Activated T-cell treated with anti-CD3 and anti-CD28 coated beads, Interleukin-2, amount 50 U/mL, for 48 hours (primary cell): ENCODE measurements around the gene DNMT3A.
"Not testable (repeated sequence)": the region's sequence is repeated elsewhere in the genome, so short reads cannot be mapped to it uniquely, and the experiment has no call there.

Experiments used
- DNase-seq, 2 experiments: peaks; one replicate each; pipeline ENCODE4 v3.0.0-alpha.2; 2020

The DNMT3A gene

DNA sequence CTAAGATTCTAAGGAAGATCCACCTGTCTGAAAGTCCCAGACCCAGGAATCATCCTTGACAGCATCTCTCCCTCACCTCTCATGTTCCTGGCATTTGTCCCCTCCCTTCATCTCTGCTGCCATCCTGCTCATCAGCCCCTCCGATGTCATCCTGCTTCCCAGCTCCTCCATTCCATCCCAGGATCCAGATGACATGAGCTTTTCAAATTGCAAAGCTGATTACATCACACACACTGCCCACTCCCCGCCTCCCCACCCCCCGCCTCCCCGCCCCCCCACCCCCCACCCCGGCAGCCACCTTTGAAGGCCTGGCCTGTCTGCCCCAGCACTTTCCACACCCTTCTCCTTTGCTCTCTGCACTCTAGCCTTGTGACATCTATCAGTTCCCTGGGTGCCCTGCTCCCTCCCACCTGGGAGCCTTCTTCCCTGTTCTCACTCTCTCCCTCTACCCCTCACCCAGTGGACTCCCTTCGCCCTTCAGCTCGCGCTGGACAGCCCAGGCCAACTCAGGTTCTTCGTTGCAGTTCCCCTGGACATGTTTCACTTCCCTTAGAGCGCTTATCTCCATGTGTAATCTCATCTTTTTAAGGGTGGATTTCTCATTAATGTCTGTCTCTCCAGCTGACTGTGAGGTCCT, 61.6 kb downstream of the DNMT3A start:
- DNase-seq: no peak

- peak; percentile 40 to 44 for DNase-seq
Observed at GRCh38 chr2:25279091-25279651, 62.6 kb downstream of the DNMT3A start.

DNA sequence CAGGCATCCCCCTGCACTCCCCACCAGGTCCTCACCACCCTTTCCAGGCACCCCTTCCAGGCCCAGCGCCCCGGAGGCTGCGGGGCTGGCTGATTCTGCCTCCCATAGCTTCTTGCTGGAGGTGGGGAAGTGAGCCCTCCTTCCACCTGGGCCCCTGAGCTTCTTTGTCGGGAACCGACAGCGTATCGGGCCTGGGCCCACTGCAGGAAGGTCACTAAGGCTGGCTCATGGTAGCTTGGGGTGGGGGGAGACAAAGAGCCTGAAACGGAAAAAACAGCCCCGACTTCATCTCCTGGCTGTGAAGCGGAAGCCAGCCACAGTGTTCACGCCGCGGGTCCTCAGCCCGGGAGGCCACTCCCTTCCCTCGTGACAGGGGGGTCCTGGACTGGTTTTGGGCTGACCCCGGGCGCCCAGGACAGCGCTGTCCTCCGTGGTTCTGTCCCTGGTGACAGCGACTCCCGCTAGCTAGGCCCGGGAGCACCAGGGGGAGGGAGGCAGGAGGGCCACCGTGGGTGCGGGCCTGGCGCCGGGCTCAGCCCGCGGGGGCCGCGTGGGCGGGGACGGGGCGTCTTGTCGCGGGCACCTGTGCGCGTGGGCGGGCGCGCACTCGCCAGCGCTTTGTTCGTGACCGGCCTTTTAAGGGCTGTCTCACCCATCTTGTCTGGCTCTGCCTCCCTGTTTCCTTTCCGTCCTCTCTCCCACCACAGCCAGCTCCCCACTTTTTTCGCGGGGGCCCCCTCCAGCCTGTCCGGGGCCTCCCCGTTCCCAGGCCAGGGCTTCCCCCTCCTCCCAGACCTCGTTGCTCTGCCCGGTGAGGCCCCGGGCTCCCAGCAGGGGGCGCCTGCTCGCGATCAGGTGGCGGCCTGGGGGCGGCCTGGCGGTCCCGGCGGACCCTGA, 64.9 kb downstream of the DNMT3A start:
- peak; percentile 89 to 91 for DNase-seq

GRCh38 chr2:25275575-25275965, 66.2 kb downstream of the DNMT3A start:
- peak; percentile 58 to 67 for DNase-seq

DNA sequence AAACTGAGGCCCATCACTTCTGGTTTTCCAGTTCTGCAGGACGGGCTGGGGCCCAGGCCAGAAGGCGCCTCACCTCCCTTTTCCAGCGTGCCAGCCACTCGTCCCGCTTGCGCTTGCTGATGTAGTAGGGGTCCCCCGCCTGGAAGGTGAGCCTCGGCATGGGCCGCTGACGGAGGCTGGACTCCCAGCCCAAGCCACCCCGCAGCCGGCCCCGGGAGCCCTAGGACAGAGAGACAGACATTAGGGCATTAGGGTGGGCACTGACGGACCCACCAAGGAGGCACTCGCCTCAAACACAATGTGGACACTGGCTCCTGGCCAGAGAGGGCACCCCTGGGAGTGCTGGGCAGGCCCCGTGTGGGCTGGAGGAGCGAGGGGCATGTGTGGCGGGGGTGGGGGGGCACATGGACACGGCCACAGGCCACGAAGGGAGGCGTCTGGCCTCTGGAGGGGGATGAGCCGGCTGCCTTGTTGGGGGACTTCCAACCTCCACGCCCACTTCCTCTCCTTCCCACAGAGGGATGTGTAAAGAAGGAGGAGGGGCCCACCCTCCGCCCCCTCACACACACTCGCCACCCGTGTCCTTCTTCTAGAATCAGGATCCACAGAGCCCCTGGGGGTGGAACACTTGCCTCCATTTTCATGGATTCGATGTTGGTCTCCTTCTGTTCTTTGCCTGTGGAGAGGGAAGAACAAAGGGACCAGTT, 66.7 kb downstream of the DNMT3A start:
- peak in 1 of 2 experiments; percentile 28 for DNase-seq

DNA sequence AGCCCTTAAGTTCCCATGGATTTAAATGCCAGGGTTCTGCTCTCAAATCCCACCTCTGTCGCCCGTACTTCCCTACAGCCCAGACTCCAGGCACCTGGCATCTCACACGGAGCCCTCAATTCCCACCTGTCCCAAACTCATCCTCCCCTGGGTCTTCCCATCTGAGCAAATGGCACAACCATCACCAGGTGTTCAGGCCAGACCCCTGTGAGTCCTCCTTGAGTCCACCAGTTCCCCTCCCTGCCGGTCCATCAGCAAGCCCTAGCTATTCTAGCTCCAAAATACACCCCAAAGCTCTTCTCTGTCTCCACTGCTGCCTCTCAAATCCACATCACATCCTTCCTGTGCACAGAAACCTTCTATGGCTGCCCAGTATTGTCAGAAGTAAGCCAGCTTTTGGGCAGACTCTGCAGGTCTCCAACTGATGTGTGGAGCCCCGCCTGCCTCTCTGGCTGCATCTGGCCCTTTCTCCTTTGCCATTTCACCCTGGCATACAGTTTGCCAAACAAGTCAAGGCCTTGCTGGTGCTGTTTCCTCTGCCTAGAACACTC, 67.7 kb downstream of the DNMT3A start:
- DNase-seq: peak; percentile 41 to 42

DNA sequence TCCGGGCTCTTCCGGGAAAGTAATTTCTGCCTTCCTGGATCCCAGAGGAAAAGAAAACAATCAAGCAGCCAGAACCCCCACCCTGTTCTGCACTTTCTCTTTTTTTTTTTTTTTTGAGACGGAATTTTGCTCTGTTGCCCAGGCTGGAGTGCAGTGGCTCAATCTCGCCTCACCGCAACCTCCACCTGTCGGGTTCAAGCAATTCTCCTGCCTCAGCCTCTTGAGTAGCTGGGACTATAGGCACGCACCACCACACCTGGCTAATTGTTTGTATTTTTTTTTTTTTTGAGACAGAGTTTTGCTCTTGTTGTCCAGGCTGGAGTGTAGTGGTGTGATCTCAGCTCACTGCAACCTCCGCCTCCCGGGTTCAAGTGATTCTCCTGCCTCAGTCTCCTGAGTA, 69.0 kb downstream of the DNMT3A start:
- DNase-seq: not testable (repeated sequence)

GRCh38 chr2:25270061-25270460, 71.7 kb downstream of the DNMT3A start:
- DNase-seq: no peak

GRCh38 chr2:25269233-25269632, 72.5 kb downstream of the DNMT3A start:
- DNase-seq: no peak

- DNase-seq: no peak
Observed at GRCh38 chr2:25268139-25268538, 73.6 kb downstream of the DNMT3A start.

DNA sequence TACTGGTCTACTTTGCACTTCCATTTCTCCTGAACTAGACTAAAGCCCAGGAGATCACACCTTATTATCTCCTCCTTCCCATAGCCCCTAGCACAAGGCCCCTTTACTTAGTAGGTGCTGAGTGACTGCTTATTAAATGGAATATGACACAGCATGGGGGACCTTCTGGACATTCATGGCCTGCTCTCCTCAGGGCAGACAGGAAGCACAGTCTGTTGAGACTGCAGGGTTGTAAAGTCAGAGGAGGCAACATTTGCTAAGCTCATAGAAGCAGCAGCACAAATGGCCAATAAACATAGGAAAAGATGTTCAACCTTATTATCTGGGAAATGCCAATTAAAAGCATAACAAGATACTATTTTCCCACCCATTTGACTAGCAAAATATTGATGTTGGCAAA, 75.3 kb downstream of the DNMT3A start:
- DNase-seq: no peak

DNA sequence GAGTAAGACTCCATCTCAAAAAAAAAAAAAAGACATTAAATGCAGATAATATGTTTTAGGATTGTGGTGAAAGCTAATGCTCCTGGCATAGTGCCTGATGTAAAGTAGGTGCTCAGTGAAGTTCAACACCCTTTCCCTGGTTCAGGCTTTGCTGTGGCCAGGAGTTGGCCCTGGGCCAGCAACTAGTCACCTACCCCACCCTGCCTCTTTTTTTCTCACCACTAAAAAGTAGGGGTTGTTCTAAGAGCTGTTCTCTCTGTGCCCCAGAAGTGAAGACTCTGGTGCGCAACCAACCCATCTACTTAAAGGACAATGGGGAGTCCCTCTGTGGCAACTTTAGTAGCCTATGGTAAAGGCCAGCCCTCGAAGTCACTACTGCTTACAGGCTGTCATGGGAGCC, 75.9 kb downstream of the DNMT3A start:
- DNase-seq: no peak

DNA sequence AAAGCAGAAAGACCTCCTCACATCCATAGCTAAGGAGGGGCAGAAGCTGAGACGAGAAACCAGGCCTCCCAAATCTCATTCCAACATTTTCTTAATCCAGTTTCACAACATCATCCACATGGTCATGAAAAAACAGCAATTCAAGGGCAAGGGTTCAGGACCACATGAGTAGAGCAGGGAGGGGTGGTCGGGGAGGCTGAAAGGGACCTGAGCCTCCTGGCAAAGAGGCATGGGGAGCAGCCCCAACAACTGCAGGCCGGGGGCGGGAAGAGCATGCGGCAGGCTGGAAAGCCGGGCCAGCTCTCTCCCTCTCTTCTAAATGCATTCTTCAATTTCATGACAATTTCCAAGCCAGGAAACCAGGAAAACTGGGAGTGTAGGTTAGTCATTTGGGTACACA, 76.7 kb downstream of the DNMT3A start:
- no peak for DNase-seq

- DNase-seq: no peak
Observed at GRCh38 chr2:25262288-25262687, 79.4 kb downstream of the DNMT3A start.

DNA sequence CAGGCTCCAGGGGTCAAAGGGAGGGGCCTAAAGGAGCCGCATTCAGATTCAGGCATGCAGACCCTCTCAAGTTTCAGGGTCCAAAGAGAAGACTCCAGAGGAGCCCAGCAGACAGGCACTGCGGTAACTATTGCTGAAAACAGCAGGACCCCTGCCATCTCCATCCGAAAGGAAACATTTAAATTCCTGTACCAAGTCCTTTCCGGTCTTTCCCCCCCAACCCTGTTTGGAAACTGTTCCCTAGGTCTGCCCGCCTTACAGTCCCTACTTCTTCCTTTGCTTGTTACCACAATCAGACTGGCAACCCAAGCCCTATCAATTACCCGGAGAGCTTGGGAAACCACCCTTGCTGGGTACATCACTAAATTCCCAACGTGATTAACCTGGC, 82.0 kb downstream of the DNMT3A start:
- no peak for DNase-seq

DNA sequence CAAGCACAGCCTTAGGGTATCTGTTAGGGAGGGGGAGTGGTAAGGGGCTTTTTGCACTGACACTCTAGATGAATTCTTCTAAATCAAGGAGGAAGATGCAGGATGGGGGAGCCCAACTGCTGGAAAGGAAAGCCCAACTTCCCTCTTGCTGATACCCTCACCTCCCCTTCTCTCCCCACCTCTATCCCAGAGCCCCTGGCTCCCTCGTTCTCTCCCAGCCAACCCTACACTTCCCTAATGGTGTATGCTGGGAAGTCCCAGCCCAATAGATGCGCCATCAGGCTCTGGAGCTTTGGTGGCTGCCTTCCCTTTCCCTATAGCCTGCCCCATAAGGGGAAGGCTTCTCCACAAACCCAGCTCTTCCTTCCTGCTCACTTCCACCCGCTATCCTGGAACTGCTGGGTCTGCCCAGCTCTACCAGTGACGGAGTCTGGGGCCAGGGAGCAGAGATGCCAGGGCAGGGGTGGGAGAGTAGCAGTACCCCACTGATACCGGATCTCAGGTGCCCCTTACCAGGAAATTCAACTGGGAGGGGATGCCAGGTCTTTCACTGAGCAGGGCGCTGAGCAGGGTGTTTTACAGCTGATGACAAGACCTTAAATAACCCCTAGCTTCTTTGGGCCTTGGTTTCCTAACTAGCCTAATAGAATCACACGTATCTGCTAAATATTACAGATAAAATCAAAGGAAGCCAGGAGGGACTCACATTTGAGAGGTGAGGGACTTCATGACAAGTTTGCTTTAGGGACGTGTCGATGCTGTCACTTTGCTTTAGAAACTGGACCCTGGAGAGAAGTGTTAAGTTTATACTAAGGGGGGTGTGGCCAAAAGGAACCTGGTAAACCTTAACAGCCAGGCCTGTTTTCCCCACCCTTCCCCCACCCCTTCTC, 82.6 kb downstream of the DNMT3A start:
- no peak for DNase-seq

GRCh38 chr2:25257931-25258846, 83.5 kb downstream of the DNMT3A start:
- no peak for DNase-seq

- DNase-seq: no peak
Observed at GRCh38 chr2:25257032-25257552, 84.6 kb downstream of the DNMT3A start.

DNA sequence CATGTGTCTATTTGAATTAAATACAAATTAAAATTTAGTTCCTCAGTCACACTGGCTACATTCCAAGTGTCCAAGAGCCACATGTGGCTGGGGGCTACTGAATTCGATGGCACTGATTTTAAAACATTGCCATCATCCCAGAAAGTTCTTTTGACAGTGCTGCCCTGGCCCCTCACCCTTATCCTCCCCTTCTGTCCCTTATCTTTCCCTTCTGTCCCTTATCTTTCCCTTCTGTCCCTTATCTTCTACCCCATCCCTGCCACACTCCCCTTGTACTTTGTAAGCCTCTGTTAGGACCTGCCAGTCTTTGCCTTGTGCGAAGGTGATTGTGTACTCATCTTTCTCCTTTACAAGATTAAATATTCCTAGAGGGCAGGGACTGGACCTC, 85.2 kb downstream of the DNMT3A start:
- no peak for DNase-seq

- DNase-seq: no peak
Observed at GRCh38 chr2:25255745-25256487, 85.8 kb downstream of the DNMT3A start.
